Loucy (cell line): Measurements from ENCODE around the gene ST3GAL2.

Experiments used
- EZH2phosphoT487 ChIP-seq: fragments of 200-600 bp; IDR thresholded peaks from 2 replicates; pipeline ENCODE4 v1.6.1; 2018; ENCODE audit warnings: antibody characterized with exemption, mild to moderate bottlenecking, moderate library complexity, borderline replicate concordance
- TF ChIP-seq, protein P1 (sequence below): fragments of 200-600 bp; sonication (generic); conservative IDR thresholded peaks from 2 replicates; pipeline ENCODE4 v1.5.1; 2014; ENCODE audit warnings: mild to moderate bottlenecking, antibody characterized with exemption, low read length

DNA sequence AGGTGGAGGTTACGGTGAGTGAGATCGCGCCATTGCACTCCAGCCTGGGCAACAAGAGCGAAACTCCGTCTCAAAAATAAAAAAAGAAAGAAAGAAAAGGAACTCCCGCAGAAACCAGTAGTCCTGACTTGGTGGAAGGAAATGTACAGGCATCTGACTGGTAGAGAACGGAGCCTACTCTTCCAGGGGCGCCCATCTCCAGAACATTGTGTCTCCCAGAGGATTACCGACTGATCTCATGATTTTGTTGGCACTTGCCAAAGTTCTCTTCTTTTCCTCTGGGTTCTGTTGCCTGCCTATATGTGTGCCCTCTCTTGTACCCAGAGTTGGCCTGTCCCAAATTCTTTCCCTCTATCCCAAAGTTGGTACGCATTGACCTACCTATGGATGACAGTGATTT is 68.0 kb downstream of the ST3GAL2 start:
- TF ChIP-seq, protein P1, sequence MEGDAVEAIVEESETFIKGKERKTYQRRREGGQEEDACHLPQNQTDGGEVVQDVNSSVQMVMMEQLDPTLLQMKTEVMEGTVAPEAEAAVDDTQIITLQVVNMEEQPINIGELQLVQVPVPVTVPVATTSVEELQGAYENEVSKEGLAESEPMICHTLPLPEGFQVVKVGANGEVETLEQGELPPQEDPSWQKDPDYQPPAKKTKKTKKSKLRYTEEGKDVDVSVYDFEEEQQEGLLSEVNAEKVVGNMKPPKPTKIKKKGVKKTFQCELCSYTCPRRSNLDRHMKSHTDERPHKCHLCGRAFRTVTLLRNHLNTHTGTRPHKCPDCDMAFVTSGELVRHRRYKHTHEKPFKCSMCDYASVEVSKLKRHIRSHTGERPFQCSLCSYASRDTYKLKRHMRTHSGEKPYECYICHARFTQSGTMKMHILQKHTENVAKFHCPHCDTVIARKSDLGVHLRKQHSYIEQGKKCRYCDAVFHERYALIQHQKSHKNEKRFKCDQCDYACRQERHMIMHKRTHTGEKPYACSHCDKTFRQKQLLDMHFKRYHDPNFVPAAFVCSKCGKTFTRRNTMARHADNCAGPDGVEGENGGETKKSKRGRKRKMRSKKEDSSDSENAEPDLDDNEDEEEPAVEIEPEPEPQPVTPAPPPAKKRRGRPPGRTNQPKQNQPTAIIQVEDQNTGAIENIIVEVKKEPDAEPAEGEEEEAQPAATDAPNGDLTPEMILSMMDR: no peak
- TF ChIP-seq EZH2phosphoT487: no peak
